HG02610 (cell line): Measurements from ENCODE around the gene MAPKAPK2.
A peak's percentile ranks its signal among the peaks of the same experiment; 100 is the strongest.
"Not testable (repeated sequence)": the region's sequence is repeated elsewhere in the genome, so short reads cannot be mapped to it uniquely, and the experiment has no call there.

Experiments used
- ATAC-seq: cut with Tn5 transposase; IDR thresholded peaks from one replicate; pipeline ENCODE4 v1.9.1; 2021; ENCODE audit warnings: mild to moderate bottlenecking, moderate library complexity; ENCODE audit not compliant: unreplicated experiment

Gene MAPKAPK2

GRCh38 chr1:206769304-206769731, 84.6 kb downstream of the MAPKAPK2 start:
- ATAC-seq: peak; percentile 60

- peak; percentile 30 for ATAC-seq
These were observed 86.0 kb downstream of the MAPKAPK2 start, which contains the start of gene IL19 for GRCh38 chr1:206770531-206771337. TSS of gene IL19 (plus strand) at chr1:206770773. CDS start at chr1:206836663, 65,890 bp downstream.

- ATAC-seq: no peak
These were observed 86.6 kb downstream of the MAPKAPK2 start for GRCh38 chr1:206771338-206771692.

- no peak for ATAC-seq
These were observed 87.7 kb downstream of the MAPKAPK2 start, which contains the start of gene IL10 for GRCh38 chr1:206772243-206772937. TSS of gene IL10 (minus strand) at chr1:206772494. CDS start at chr1:206772435, 59 bp downstream.

GRCh38 chr1:206774093-206774492, 89.4 kb downstream of the MAPKAPK2 start:
- no peak for ATAC-seq

GRCh38 chr1:206776229-206776628, 91.5 kb downstream of the MAPKAPK2 start:
- no peak for ATAC-seq

- ATAC-seq: no peak
These were observed 93.3 kb downstream of the MAPKAPK2 start for GRCh38 chr1:206778031-206778430.

- ATAC-seq: not testable (repeated sequence)
These were observed 94.2 kb downstream of the MAPKAPK2 start for GRCh38 chr1:206778911-206779310.

- no peak for ATAC-seq
These were observed 94.9 kb downstream of the MAPKAPK2 start for GRCh38 chr1:206779638-206780037.

GRCh38 chr1:206782448-206782847, 97.7 kb downstream of the MAPKAPK2 start:
- peak; percentile 47 for ATAC-seq

- no peak for ATAC-seq
These were observed 98.8 kb downstream of the MAPKAPK2 start for GRCh38 chr1:206783506-206783905.
